DND-41 (cell line): Measurements from ENCODE around the gene CCSAP.

Experiments used
- ATAC-seq: fragments of 200-7000 bp; cut with Tn5 transposase; 3 replicates; pipeline ENCODE4 v1.9.1; 2021; ENCODE audit warnings: low read depth; ENCODE audit not compliant: insufficient read depth
- DNase-seq: peaks from one replicate; pipeline ENCODE4 v3.0.0-alpha.2; 2020
- H2AFZ ChIP-seq: 2 replicates; pipeline ENCODE4 v1.6.0; 2012; ENCODE audit warnings: low read depth, low read length
- H3K27ac ChIP-seq: 2 replicates; pipeline ENCODE4 v1.5.1; 2012; ENCODE audit warnings: low read length, inconsistent platforms
- H3K27me3 ChIP-seq: fragments of 200-600 bp; sonication (generic); 2 replicates; pipeline ENCODE4 v1.6.0; 2012; ENCODE audit warnings: low read length, mild to moderate bottlenecking, inconsistent platforms; ENCODE audit not compliant: insufficient read depth, poor library complexity
- H3K36me3 ChIP-seq: 2 replicates; pipeline ENCODE4 v1.5.1; 2012; ENCODE audit warnings: low read length, inconsistent platforms; ENCODE audit not compliant: insufficient read depth
- H3K4me1 ChIP-seq: 2 replicates; pipeline ENCODE4 v1.5.1; 2012; ENCODE audit warnings: mild to moderate bottlenecking, low read length; ENCODE audit not compliant: insufficient read depth
- H3K4me2 ChIP-seq: 2 replicates; pipeline ENCODE4 v1.6.0; 2012; ENCODE audit warnings: mild to moderate bottlenecking, moderate library complexity, low read length, inconsistent platforms; ENCODE audit not compliant: insufficient read depth
- H3K4me3 ChIP-seq, 2 experiments: fragments of 200-600 bp in 1 of 2; shearing (Covaris generic) in 1 of 2; 2 replicates each; pipeline ENCODE4 v1.5.1; 2012 to 2016; ENCODE audit warnings: inconsistent platforms in 2 of 2, low read length in 2 of 2, mild to moderate bottlenecking in 2 of 2, low read depth in 1 of 2, moderate library complexity in 1 of 2
- H3K79me2 ChIP-seq: 2 replicates; pipeline ENCODE4 v1.6.0; 2012; ENCODE audit warnings: low read length, inconsistent platforms; ENCODE audit not compliant: insufficient read depth
- H3K9ac ChIP-seq: 2 replicates; pipeline ENCODE4 v1.6.0; 2012; ENCODE audit warnings: low read depth, mild to moderate bottlenecking, inconsistent platforms, low read length, moderate library complexity
- H3K9me3 ChIP-seq: 2 replicates; pipeline ENCODE4 v1.5.1; 2012; ENCODE audit warnings: low read length, moderate library complexity, mild to moderate bottlenecking, inconsistent platforms; ENCODE audit not compliant: insufficient read depth, severe bottlenecking
- H4K20me1 ChIP-seq: 2 replicates; pipeline ENCODE4 v1.6.0; 2012; ENCODE audit warnings: low read length; ENCODE audit not compliant: insufficient read depth
- CTCF ChIP-seq: IDR thresholded peaks from 2 replicates; pipeline ENCODE4 v1.5.1; 2012; ENCODE audit warnings: borderline replicate concordance, low read length, moderate library complexity, mild to moderate bottlenecking; ENCODE audit not compliant: poor library complexity, severe bottlenecking; ENCODE audit errors: extremely low read depth
- EZH2 ChIP-seq: IDR thresholded peaks from 3 replicates; pipeline ENCODE4 v1.6.1; 2012; ENCODE audit warnings: borderline replicate concordance, low read depth, mild to moderate bottlenecking, moderate library complexity, low read length, inconsistent platforms; ENCODE audit not compliant: severe bottlenecking

Gene CCSAP

DNA sequence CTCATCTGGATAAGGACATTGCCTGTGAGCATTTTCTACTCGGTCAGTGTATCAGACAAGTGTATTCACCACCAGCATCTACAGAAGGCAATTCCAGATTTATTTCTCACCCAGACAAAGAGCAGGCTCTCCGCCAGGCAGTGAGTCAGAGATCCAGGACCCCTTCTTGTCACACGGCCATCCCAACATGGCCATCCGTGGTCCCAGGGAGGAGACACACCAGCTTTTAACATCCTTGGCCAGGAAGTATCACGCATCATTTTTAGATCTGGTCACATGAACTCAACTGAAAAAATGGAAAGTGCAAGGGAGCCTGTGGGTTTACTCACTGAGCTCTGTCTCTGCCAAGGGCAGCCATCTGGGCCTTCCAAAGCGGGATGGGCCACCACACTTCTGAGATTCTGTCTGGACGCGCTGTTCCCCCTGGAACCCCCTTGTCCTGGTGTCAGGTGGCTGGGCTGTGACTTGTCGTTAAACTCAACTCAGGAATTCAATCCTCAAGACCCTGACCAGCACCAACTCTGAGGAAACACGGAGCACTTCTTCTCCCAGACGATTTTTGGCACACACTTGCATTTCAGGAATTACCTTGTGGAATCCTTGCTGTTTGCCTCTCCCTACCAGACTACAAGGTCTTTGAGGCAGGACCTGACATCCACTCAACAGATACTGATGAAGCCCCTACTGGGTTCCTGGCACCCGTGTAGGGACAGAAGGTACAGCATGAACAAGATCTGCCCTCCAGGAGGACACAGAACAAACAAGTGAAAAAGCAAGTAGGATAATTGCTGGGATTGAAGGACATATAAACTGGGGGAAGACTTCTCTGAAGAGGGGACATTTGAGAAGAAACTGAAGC is 21.6 kb upstream of the CCSAP start:
- Histone ChIP-seq H3K36me3 (no peaks in the 10 kb centered on the region), H3K9me3 (no peaks in the 10 kb centered on the region), H2AFZ (no peak overlapping the region), H3K9ac (no peak overlapping the region), H3K4me3 (no peak overlapping the region), H3K4me1 (no peaks in the 10 kb centered on the region), H3K27me3 (peaks cover 4% of the 10 kb centered on the region), H3K79me2 (no peaks in the 10 kb centered on the region), H3K27ac (no peak overlapping the region), H3K4me2 (no peak overlapping the region), H4K20me1 (no peaks in the 10 kb centered on the region)
- TF ChIP-seq EZH2 (no peak), CTCF (no peak)
- ATAC-seq = no peak
- DNase-seq = no peak

- no peak overlapping the region for H3K27ac ChIP-seq
- no peak for ATAC-seq
- H3K4me1 ChIP-seq = no peaks in the 10 kb centered on the region
- no peak overlapping the region for H2AFZ ChIP-seq
- peaks cover 6% of the 10 kb centered on the region for H3K27me3 ChIP-seq
- no peak overlapping the region for H3K4me3 ChIP-seq
- no peak overlapping the region for H3K9ac ChIP-seq
- no peak for TF ChIP-seq EZH2
- no peak for TF ChIP-seq CTCF
- no peak for DNase-seq
- H3K36me3 ChIP-seq = no peaks in the 10 kb centered on the region
- H3K9me3 ChIP-seq = no peaks in the 10 kb centered on the region
- H4K20me1 ChIP-seq = no peaks in the 10 kb centered on the region
- no peaks in the 10 kb centered on the region for H3K79me2 ChIP-seq
- H3K4me2 ChIP-seq = no peak overlapping the region
Observed at GRCh38 chr1:229363723-229364122, 20.9 kb upstream of the CCSAP start.

DNA sequence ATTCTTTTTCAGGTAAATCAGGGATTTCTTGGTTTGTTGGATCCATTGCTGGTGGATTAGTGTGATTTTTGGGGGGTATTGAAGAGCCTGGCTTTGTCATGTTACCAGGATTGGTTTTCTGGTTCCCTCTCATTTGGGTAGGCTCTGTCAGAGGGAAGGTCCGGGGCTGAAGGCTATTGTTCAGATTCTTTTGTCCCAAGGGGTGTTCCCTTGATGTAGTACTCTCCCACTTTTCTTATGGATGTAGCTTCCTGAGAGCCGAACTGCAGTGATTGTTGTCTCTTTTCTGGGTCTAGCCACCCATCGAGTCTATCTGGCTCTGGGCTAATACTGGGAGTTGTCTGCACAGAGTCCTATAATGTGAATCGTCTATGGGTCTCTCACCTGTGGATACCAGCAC is 17.6 kb upstream of the CCSAP start:
- no peak overlapping the region for H3K4me3 ChIP-seq
- no peaks in the 10 kb centered on the region for H3K36me3 ChIP-seq
- DNase-seq = no peak
- H3K79me2 ChIP-seq = no peaks in the 10 kb centered on the region
- no peaks in the 10 kb centered on the region for H3K9me3 ChIP-seq
- no peaks in the 10 kb centered on the region for H4K20me1 ChIP-seq
- no peak for ATAC-seq
- TF ChIP-seq CTCF (no peak), EZH2 (no peak)
- H2AFZ ChIP-seq = no peak overlapping the region
- no peak overlapping the region for H3K4me2 ChIP-seq
- no peaks in the 10 kb centered on the region for H3K4me1 ChIP-seq
- peaks cover 6% of the 10 kb centered on the region for H3K27me3 ChIP-seq
- H3K27ac ChIP-seq = no peak overlapping the region
- H3K9ac ChIP-seq = no peak overlapping the region
